Choroid plexus epithelial cell (primary cell): ENCODE results near the gene TAGAP.
"Not testable (repeated sequence)": the region's sequence is repeated elsewhere in the genome, so short reads cannot be mapped to it uniquely, and the experiment has no call there.

ENCODE experiments used
- DNase-seq: peaks from one replicate; pipeline ENCODE4 v3.0.0-alpha.2; 2010; ENCODE audit warnings: low read depth
- H3K4me3 ChIP-seq: 2 replicates; pipeline ENCODE4 v1.5.1; 2011; ENCODE audit warnings: low read depth, mild to moderate bottlenecking, control low read depth, low read length, moderate library complexity
- CTCF ChIP-seq: conservative IDR thresholded peaks from 2 replicates; pipeline ENCODE4 v1.5.1; 2011; ENCODE audit warnings: low read depth, mild to moderate bottlenecking, control low read depth, inconsistent platforms, low read length, moderate library complexity

The TAGAP gene

GRCh38 chr6:159030168-159030567, 14.6 kb downstream of the TAGAP start:
- TF ChIP-seq CTCF = no peak
- DNase-seq = no peak

GRCh38 chr6:159025224-159025623, 19.6 kb downstream of the TAGAP start:
- DNase-seq, H3K4me3 ChIP-seq: not testable (repeated sequence)

More at GRCh38 chr6:159030168-159030567, 14.6 kb downstream of the TAGAP start:
- H3K4me3 ChIP-seq = no peak overlapping the region

- H3K4me3 ChIP-seq = no peak overlapping the region
- TF ChIP-seq CTCF = no peak
- no peak for DNase-seq
Measured at GRCh38 chr6:159023893-159024292, 20.9 kb downstream of the TAGAP start.

GRCh38 chr6:159020011-159020410, 24.8 kb downstream of the TAGAP start:
- H3K4me3 ChIP-seq = no peak overlapping the region
- DNase-seq = no peak
- TF ChIP-seq CTCF = no peak

- no peak for TF ChIP-seq CTCF
- no peak for DNase-seq
- no peak overlapping the region for H3K4me3 ChIP-seq
Measured at GRCh38 chr6:159017757-159018559, 26.8 kb downstream of the TAGAP start.

- no peak for TF ChIP-seq CTCF
Measured at GRCh38 chr6:159014406-159014805, 30.4 kb downstream of the TAGAP start.

GRCh38 chr6:159013229-159013628, 31.6 kb downstream of the TAGAP start:
- H3K4me3 ChIP-seq = no peak overlapping the region
- no peak for DNase-seq
- TF ChIP-seq CTCF = no peak

More at GRCh38 chr6:159014406-159014805, 30.4 kb downstream of the TAGAP start:
- H3K4me3 ChIP-seq = no peak overlapping the region
- DNase-seq = no peak
